NCI-H774 (cell line): Measurements from ENCODE around the gene NRGN.

Experiments
- DNase-seq: peaks from one replicate; lab custom pipeline; 2025; lab: John Stamatoyannopoulos, UW

Gene NRGN

DNA sequence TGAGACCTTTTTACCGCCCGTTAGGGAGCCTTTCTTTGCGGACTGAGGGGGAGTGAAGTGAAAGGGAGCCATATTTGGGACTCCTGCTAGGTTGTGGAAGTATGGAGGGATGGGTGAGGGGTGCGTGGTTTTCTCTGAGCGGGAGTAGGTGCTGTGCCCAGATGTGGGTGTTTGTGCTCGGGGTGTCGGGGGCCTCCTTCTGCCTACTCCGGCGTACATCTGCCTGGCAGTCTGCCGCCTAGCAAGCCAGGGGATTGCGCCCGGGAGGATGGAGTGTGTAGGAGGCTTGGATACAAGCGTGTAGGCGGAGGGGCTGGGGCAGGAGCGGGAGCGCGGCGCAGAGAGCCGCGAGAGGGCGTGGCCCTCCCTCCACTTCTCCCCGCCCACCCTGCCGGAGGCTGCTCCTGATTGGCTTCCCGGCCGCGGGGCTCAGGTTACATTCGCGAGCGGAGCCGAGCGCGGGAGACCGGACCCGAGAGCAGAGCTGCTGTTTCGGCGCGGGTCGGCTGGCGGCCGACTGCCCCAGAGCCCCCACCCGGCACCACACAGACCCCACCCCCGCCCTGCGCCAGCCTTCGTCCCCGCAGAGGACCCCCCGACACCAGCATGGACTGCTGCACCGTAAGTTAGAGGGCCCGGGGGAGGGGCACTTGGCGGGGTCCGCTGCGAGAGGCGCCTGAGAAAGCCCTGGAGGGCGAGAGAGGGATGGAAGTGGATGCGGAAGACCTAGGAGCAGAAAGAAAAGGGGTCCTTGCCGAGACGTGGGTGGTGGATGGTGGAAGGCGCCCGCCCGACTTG lies at the start of gene NRGN:
TSS of gene NRGN (plus strand) at position 464 of the 798 bp plus-strand sequence. CDS start at position 607, 143 bp downstream.
- peak; percentile 89 for DNase-seq

DNA sequence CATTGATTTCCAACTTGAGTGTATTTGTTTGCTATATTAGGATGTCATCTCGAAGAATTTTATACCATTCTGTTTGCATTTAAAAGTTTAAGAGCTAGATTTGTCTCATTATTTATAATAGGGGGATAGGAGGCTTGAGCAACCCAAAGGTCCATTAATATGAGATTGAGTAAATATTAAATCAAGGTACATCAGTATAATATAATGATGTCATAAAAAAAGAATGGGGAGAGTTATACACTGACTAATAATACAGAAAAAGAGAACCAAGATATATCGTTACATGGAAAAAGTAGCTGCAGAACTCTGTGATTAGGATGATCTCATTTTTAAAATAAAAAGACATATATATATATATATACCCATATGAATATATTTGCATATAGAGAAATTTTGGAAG lies 46.6 kb upstream of the NRGN start:
- no peak for DNase-seq

DNA sequence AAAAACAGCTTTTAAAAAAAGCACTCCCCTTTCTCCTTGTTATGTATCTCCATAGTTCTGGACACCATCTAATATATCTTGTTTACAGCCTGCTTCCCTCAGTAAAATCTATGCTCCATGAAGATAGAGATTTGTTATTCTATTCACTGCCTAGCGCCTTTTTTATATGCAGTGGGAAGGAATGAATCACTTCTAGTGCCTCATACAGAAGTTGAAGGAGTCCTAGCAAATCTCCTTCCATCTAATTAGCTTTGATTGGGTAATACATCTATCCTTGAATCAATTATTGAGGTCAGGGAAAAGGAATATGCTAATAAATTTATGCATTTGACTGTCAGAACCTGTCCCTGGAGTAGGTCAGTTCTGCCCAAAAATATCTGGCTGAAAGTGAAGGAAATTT lies 40.2 kb upstream of the NRGN start:
- DNase-seq, result no peak

DNA sequence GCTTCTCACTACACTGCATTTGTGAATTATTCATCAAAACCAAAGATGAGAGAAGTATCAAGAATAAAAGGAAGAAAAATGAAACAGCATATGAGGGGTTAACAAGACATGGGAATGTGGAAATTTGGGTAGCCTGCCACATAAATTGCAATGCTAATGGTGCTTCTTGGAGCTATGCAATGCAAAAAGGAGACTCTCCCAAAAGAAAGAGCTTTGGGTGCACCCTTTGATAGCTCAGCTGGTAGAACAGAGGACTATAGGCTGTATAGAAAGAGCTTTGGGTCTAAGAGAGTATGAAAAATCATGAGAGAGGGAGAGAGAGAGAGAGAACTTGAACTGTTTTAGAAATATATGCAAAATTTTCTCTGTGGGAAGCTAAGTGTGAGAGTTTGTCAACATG lies 39.7 kb upstream of the NRGN start:
- no peak for DNase-seq

DNA sequence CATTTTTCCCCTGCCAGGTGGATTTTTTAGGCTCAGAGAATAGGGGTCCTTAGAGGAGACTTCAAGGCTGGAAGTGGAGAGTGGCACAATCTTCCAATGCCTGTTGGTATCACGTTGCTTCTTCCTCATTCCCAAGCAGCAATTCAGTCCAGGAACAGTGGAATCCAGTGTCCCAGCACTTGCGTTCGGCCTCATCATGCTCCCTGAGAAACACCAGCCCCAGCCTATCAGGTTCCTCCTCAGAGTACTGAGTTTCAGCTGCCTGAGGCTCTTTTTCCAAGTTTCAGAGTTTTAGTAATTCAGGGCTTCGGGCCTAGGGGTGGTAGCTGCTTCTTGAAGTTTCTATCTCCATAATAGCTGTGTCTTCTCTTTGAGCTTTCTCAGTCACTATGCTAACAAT lies 31.9 kb upstream of the NRGN start:
- no peak for DNase-seq

- DNase-seq, result no peak
These were observed 27.4 kb upstream of the NRGN start for GRCh38 chr11:124712392-124712791.

DNA sequence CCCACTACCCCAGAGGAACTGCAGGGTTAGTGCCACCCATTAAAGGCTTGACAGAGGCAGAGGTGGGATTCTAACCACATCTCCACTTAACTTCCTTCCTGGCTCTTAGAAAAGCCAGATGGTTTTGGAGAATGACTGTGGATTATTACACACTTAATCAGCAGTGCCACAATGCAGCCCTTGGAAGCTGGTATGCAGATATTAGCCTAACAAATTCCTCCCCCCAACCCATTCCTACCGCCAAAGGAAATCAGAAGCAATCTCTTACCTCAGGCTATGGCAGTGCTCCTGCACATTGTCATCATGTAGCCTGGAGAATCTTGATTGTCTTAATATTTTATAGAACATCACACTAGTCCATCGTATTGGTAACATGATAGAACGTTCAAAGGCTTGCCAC lies 23.2 kb upstream of the NRGN start:
- no peak for DNase-seq

DNA sequence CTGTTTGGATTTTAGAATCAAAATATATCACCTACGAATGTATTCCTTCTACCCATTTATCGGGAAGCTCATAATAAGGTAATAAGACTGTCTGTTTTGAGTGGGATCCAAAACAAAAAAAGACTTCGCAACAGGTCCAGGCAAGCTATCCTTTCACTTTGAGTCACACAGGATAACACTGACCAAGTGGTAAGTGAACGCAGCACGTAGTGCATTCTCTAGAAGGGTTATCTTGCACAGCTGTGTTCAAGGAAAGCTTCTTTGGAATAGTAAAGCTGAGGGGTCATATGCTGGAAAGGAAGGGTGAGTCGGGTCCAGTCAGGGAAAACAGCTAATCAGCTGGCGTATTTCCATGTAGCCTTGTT lies 22.3 kb upstream of the NRGN start:
- no peak for DNase-seq

GRCh38 chr11:124717786-124718651 lies 21.7 kb upstream of the NRGN start:
- no peak for DNase-seq

DNA sequence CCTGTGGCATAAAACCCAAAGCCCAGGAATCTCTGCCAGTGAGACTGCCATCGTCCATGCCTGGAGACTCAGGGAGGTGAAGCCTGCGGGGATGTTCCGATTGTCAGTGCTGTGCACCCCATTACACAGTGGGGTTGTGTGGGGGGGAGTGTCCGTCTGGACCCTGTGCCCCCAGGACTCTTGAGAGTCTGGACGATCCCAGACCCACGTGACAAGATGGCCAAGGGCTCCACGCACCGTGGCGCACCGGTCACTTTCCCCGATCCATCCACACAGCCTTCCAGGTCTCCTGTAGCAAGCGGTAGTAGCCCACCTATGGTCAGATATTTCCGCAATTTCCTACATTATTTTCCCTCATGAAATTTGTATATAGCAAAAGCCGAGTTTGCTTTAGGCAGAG lies 20.9 kb upstream of the NRGN start:
- DNase-seq, result no peak

DNA sequence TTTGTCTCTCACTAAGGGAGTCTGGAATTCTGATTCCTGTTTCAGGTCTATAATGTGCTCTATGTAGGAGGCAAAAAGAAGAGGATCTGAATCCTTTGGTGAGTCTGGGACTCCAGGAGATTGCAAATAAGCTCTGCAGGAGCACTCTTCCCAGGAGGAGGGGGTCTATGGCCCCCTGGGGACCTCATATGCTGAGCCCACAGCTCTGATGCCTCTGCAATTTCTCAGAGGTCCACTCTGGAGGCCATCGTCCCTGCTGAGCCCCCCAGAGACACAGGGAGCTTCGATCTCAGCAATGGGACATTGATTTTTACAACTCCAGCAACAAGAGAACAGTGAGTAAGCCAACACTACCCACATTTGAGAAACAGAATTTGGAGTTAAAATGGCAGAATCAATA lies 20.2 kb upstream of the NRGN start:
- DNase-seq, result no peak

- DNase-seq, result no peak
These were observed 17.6 kb upstream of the NRGN start for GRCh38 chr11:124722176-124722575.

GRCh38 chr11:124724979-124725718 lies 14.6 kb upstream of the NRGN start:
- no peak for DNase-seq

- DNase-seq, result no peak
These were observed 14.0 kb upstream of the NRGN start for GRCh38 chr11:124725719-124726105.

DNA sequence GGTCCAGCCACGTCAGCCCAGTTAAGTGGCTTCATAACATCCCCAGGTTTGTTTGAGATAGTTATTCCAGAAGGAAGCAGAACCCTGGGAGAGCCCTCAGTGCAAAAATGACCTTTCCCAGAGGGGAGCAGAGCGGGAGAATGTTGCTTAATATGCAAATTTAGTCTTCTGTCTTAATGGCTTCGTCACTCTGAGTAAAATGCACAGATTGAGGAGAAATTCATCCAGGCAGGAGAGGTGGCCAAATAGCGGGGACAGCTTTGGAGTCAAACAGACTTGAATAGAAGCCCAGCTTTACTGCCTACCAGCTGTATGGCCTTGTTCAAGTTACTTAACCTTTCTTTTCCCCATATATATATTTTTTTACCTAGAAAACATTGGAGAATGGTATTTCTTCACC lies 12.3 kb upstream of the NRGN start:
- DNase-seq, result no peak

GRCh38 chr11:124728134-124728533 lies 11.6 kb upstream of the NRGN start:
- DNase-seq, result no peak

DNA sequence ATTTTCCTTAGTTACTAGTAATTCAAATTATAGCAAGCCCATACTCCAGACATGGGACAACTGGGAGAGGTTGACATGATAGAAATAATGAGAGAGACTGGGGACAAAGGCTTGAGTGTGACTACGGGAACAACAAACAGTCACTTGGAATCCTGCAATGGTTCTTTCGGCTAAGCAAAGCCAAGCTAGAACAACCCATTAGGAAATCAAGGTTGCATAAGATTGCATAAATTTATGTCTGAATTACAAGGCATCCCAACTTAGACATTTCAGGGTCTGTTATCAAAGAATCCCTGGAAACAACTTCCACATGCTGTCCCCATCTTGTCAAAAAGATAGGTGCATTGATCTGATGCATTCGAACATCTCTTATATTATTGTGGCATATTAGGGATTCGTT lies 10.2 kb upstream of the NRGN start:
- no peak for DNase-seq

DNA sequence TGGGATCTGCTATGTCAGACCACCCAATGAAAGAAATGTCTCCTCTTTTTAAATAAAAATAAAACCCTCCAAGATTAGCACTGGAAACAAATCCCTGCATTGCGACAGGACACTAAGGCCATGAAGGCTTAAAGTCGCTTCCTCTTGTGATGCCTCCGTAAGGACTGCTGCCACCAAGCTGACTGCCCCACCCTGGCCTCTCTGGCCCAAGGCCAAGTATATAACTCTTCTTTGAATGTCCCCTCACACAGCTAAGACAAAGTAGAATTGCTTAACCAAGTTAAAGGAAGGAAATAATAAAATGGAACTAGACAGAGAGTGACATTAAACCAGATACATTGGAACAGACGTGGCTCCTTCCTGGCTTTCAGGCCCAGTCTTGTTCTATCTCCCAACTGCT lies 7.5 kb upstream of the NRGN start:
- DNase-seq, result no peak

DNA sequence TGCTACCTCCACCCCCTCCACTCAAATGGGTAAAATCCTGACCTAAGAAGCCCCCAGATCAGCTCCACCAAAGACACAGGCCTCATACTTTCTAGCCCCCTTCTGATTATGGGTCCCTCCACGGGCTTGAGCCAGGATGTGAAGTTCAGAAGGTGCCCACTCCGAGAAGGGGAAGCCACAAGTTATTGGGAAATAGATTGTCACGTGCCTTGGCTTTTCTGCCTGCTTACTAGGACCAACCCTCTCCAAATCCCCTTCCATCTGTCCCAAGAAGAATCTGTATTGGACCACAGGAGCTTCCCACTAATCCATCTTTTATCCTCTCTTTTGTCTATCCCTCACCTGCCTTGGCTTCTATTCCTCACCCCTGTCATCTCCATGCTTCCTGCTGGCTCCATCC lies 3.0 kb upstream of the NRGN start:
- DNase-seq, result no peak

- no peak for DNase-seq
These were observed 2.0 kb upstream of the NRGN start for GRCh38 chr11:124737638-124738305.

- DNase-seq, result no peak
These were observed 846 bp upstream of the NRGN start for GRCh38 chr11:124738713-124739478.
